Vagina (tissue), 2 donors: ENCODE results near the gene NFIX.
A peak's percentile ranks its signal among the peaks of the same experiment; 100 is the strongest.

Experiments
- CTCF ChIP-seq, 3 experiments: fragments of 450-650 bp in 2 of 3; fragments of 200-600 bp in 1 of 3; sonication (generic) in 1 of 3; IDR thresholded peaks; one replicate each; pipeline ENCODE4 v1.5.1; 2017 to 2019; ENCODE audit warnings: antibody characterized with exemption in 3 of 3, mild to moderate bottlenecking in 2 of 3, moderate library complexity in 2 of 3
- POLR2AphosphoS5 ChIP-seq, 2 donors: sonication (generic); formaldehyde crosslinking; IDR thresholded peaks; one replicate each; pipeline ENCODE4 v1.9.0; 2017; ENCODE audit warnings: antibody characterized with exemption in 2 of 2, mild to moderate bottlenecking in 2 of 2, low read depth in 1 of 2; ENCODE audit not compliant: insufficient read depth in 1 of 2

DNA sequence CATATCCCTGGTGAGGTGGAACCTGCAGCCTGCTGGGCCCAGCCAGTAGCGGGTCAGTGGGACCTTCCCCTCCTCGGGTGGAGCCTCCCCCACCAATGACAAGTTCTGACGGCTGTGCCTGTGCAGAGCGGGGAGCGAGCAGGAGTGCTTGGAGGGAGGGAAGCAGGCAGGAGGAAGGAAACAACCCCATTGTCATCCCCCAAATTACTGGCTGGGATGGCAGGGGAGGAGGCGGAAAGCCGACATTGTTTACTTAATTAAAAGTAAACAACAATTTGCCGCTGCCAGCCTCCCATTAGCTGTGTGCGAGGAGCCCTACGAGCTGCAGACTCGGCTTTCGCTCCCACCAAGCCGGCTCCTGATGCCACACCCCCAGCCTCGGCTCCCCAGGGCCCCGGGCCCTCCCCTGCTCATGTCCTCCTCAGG lies 61.9 kb downstream of the NFIX start:
- no peak for TF ChIP-seq CTCF (IDR thresholded peaks at IDR 0.05)
- peak in 1 of 2 donors; percentile 23 for TF ChIP-seq POLR2AphosphoS5 (IDR thresholded peaks at IDR 0.05; ENCODE audit: insufficient read depth in 1 of 2, low read depth in 1 of 2)
